ENCODE data around the gene PLPPR3.

DNA sequence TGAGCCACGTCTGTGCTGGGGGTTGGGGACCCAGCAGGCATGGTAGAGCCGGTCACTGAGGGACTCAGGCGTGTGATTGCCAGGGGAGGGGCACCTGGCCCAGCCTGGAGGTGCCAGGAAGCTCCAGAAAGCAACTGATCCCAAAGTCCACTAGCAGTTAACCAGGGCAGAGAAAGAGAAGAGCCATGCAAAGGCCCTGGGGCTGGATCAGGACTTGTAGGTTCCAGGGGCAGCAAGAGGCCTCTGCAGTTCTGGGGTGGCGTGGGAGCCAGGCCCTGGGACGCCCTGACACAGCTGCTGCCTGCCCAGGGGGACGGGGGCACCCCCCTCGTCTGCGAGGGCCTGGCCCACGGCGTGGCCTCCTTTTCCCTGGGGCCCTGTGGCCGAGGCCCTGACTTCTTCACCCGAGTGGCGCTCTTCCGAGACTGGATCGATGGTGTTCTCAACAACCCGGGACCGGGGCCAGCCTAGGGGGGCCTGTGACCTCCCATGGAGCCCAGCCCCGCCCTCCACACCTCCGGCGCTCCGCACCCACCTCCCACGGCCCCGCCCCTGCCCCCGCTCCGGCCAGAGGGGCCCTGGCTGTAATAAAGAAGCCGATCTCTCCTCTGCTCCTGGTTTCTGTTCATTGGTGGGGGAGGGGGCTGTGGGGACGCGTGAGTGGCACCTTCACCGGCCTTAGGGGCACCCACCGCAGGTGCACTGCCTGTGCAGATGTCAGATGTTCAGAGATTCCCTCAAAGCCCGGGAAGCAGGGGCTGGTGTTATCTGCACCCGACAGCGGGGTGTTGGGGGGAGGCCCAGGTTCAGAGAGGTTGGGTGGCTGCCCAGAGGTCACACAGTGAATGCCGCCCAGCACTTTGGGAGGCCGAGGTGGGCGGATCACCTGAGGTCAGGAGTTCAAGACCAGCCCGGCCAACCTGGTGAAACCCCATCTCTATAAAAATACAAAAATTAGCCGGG, 9.9 kb upstream of the PLPPR3 start:
- TF ChIP-seq, protein P1, sequence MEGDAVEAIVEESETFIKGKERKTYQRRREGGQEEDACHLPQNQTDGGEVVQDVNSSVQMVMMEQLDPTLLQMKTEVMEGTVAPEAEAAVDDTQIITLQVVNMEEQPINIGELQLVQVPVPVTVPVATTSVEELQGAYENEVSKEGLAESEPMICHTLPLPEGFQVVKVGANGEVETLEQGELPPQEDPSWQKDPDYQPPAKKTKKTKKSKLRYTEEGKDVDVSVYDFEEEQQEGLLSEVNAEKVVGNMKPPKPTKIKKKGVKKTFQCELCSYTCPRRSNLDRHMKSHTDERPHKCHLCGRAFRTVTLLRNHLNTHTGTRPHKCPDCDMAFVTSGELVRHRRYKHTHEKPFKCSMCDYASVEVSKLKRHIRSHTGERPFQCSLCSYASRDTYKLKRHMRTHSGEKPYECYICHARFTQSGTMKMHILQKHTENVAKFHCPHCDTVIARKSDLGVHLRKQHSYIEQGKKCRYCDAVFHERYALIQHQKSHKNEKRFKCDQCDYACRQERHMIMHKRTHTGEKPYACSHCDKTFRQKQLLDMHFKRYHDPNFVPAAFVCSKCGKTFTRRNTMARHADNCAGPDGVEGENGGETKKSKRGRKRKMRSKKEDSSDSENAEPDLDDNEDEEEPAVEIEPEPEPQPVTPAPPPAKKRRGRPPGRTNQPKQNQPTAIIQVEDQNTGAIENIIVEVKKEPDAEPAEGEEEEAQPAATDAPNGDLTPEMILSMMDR (IDR thresholded peaks at IDR 0.05 in 4 of 5, conservative IDR thresholded peaks at IDR 0.05 in 1 of 5), result no peak
- TF ChIP-seq POLR2A (IDR thresholded peaks at IDR 0.05), result no peak

Measured in gastrocnemius medialis (tissue), 4 donors.